ENCODE measurements around the gene NISCH.

- TF ChIP-seq REST (IDR thresholded peaks at IDR 0.05; ENCODE audit: insufficient replicate concordance, low read depth), result no peak
- TF ChIP-seq CTCF (IDR thresholded peaks at IDR 0.05; ENCODE audit: insufficient read depth, low read length), result no peak
- TF ChIP-seq POLR2AphosphoS5 (IDR thresholded peaks at IDR 0.05; ENCODE audit: low read depth), result no peak
These were observed 11.4 kb upstream of the NISCH start for GRCh38 chr3:52443791-52444687.

Measured in HL-60 (cell line).